ENCODE results near the gene SWAP70. TPM values are rescaled to one million over a fixed set of nuclear protein-coding genes. Genes with fewer than 3 reads are reported as not detected.
A peak's percentile ranks its signal among the peaks of the same experiment; 100 is the strongest.

SWAP70 gene
- total and polyA plus RNA-seq, 2 of the 13 experiments (the other 11 are each of a cell fraction or from before 2014, with no cell fraction given), result 4.6 to 8.7 TPM

DNA sequence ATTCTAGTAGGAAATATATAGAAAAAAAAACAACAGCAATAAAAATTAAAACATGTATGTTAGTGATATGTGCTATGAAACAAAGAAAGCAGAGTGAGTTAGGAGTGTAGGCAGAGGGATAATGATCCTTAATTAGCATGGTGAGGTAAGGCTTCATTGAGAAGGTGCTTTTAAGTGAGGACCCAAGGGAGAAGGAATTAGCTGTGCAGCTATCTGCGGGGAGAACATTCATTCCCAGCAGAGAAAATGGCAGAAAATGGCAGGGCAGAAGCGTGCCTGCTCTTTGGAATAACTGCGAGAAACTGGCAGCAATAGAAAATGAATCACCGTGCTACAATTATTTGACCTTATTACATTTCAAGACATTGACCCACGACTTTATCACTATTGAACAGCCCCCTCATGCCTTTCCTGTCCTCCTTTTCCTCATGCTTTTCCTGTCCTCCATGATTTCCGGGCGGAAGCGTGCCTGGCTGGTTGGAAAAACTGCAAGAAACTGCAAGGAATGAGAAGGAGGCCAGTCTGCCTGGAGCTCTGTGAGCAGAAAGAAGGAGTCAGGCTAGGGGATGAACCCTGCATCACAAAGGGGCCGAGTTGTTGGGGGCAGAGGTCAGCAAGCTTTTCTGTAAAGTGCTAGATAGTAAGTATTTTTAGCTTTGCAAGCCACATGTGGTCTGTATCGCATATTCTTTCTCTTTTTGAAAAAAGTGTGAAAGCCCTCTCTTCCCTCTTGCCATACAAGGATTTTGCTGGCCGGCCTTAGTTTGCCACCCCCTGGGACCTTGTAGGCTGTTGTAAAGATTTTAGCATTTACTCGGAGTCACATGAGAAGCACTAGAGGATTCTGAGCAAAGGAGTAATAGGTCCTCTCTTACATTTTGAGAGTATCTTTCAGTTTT is 37.1 kb upstream of the SWAP70 start:
- in situ Hi-C loops (cut with HindIII; ENCODE audit: extremely low pct_ligation_motif_present, low pct_unique_long_range_greater_than_20kb), result no loop called here
- ChIA-PET CTCF (ENCODE audit: low intra/inter-chr PET ratio, low total read pairs) (no interaction called here), POLR2A (no interaction called here)
- FAIRE-seq (no peak), DNase-seq (ENCODE audit: low spot score) (no peak), ATAC-seq (no peak)
- Histone ChIP-seq H3K27me3 (ENCODE audit: control insufficient read depth in 1 of 2, insufficient read depth in 2 of 2, low read length in 2 of 2) (peaks cover 0 to 16% of the 10 kb centered on the region in 2 experiments; a peak in 2 of 5 replicates), H3K27ac (ENCODE audit: extremely low read length, insufficient read depth, low read length) (no peak overlapping the region), H3K9ac (ENCODE audit: insufficient read depth, low read depth, low read length) (no peak overlapping the region), H3K9me3 (ENCODE audit: low read length) (no peaks in the 10 kb centered on the region), H3K4me2 (ENCODE audit: low read depth, low read length) (peak overlapping the region; percentile 7; the same call in 1 of the 2 replicates), H3K4me3 (replicated peaks in 1 of 3; ENCODE audit: insufficient read depth in 1 of 3, low read depth in 2 of 3, low read length in 3 of 3) (no peak overlapping the region), H3K36me3 (replicated peaks in 1 of 2; ENCODE audit: control insufficient read depth in 1 of 2, insufficient read depth in 2 of 2, low read length in 2 of 2) (no peaks in the 10 kb centered on the region), H3K79me2 (ENCODE audit: insufficient read depth, low read length) (no peaks in the 10 kb centered on the region), H4K20me1 (ENCODE audit: insufficient read depth, low read length) (no peaks in the 10 kb centered on the region), H3K4me1 (ENCODE audit: insufficient read depth, low read length) (no peaks in the 10 kb centered on the region), H2AFZ (ENCODE audit: low read length) (no peak overlapping the region)
- TF ChIP-seq MTA1 (CRISPR knock-in tag; IDR thresholded peaks at IDR 0.05; ENCODE audit: borderline replicate concordance) (no peak), ZNF878 (CRISPR knock-in tag; IDR thresholded peaks at IDR 0.05) (no peak), MXD4 (CRISPR knock-in tag; IDR thresholded peaks at IDR 0.05) (no peak), ZNF709 (CRISPR knock-in tag; IDR thresholded peaks at IDR 0.05) (no peak), ZNF124 (CRISPR knock-in tag; IDR thresholded peaks at IDR 0.05) (no peak), ZBTB3 (CRISPR knock-in tag; IDR thresholded peaks at IDR 0.05; ENCODE audit: borderline replicate concordance, low read depth) (no peak)
- TF ChIP-seq, protein P1, sequence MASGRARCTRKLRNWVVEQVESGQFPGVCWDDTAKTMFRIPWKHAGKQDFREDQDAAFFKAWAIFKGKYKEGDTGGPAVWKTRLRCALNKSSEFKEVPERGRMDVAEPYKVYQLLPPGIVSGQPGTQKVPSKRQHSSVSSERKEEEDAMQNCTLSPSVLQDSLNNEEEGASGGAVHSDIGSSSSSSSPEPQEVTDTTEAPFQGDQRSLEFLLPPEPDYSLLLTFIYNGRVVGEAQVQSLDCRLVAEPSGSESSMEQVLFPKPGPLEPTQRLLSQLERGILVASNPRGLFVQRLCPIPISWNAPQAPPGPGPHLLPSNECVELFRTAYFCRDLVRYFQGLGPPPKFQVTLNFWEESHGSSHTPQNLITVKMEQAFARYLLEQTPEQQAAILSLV (CRISPR knock-in tag; IDR thresholded peaks at IDR 0.05; ENCODE audit: borderline replicate concordance), result no peak
- TF ChIP-seq, protein P2, sequence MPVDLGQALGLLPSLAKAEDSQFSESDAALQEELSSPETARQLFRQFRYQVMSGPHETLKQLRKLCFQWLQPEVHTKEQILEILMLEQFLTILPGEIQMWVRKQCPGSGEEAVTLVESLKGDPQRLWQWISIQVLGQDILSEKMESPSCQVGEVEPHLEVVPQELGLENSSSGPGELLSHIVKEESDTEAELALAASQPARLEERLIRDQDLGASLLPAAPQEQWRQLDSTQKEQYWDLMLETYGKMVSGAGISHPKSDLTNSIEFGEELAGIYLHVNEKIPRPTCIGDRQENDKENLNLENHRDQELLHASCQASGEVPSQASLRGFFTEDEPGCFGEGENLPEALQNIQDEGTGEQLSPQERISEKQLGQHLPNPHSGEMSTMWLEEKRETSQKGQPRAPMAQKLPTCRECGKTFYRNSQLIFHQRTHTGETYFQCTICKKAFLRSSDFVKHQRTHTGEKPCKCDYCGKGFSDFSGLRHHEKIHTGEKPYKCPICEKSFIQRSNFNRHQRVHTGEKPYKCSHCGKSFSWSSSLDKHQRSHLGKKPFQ (CRISPR knock-in tag; IDR thresholded peaks at IDR 0.05; ENCODE audit: insufficient replicate concordance), result no peak
- BruUV-seq (replicated peaks), result no TSS peak
- WGBS (ENCODE audit: low lambda C conversion rate), result 53% methylated on average over 12 of the region's 12 CpGs
- intact Hi-C loops (cut with micrococcal nuclease; ENCODE audit: unreplicated experiment), result no loop called here
